Neural cell (in vitro differentiated cells): ENCODE data around the gene PID1. TPM values are rescaled to one million over a fixed set of nuclear protein-coding genes. Genes with fewer than 3 reads are reported as not detected.

Experiments
- H2AFZ ChIP-seq: fragments of 200-600, 300-800 bp; sonication (generic), shearing (Covaris generic); 2 replicates; pipeline ENCODE4 v1.6.0; 2014; ENCODE audit warnings: low read depth, mild to moderate bottlenecking, antibody characterized with exemption, low read length, moderate library complexity
- H3F3A ChIP-seq: fragments of 200-600 bp; shearing (Covaris generic); 2 replicates; pipeline ENCODE4 v1.6.1; 2016; ENCODE audit warnings: mild to moderate bottlenecking, moderate library complexity, mixed read lengths, antibody characterized with exemption, low read length; ENCODE audit not compliant: insufficient read depth, poor library complexity, severe bottlenecking
- H3K27ac ChIP-seq: fragments of 200-600, 300-800 bp; sonication (generic), shearing (Covaris generic); 2 replicates; pipeline ENCODE4 v1.5.1; 2014; ENCODE audit warnings: mild to moderate bottlenecking, low read length, moderate library complexity
- H3K27me3 ChIP-seq: fragments of 300-800, 200-600 bp; sonication (generic), shearing (Covaris generic); 2 replicates; pipeline ENCODE4 v1.6.0; 2014; ENCODE audit warnings: mild to moderate bottlenecking, low read depth, low read length, moderate library complexity; ENCODE audit not compliant: insufficient read depth
- H3K36me3 ChIP-seq: fragments of 300-800, 200-600 bp; sonication (generic), shearing (Covaris generic); 2 replicates; pipeline ENCODE4 v1.5.1; 2014; ENCODE audit warnings: mild to moderate bottlenecking, antibody characterized with exemption, low read length, moderate library complexity; ENCODE audit not compliant: insufficient read depth
- H3K4me2 ChIP-seq: fragments of 300-800, 200-600 bp; sonication (generic), shearing (Covaris generic); 2 replicates; pipeline ENCODE4 v1.6.0; 2014; ENCODE audit warnings: mild to moderate bottlenecking, low read length
- H3K4me3 ChIP-seq: fragments of 300-800, 200-600 bp; sonication (generic), shearing (Covaris generic); 2 replicates; pipeline ENCODE4 v1.5.1; 2014; ENCODE audit warnings: mild to moderate bottlenecking, low read length, moderate library complexity
- H3K79me2 ChIP-seq: fragments of 200-600 bp; shearing (Covaris generic); replicated peaks from 2 replicates; pipeline ENCODE4 v1.6.0; 2014; ENCODE audit warnings: mild to moderate bottlenecking, low read length, moderate library complexity; ENCODE audit not compliant: insufficient read depth
- H3K9ac ChIP-seq: fragments of 300-800, 200-600 bp; sonication (generic), shearing (Covaris generic); 2 replicates; pipeline ENCODE4 v1.6.1; 2016; ENCODE audit warnings: mild to moderate bottlenecking, low read length, mixed read lengths
- H3K9me2 ChIP-seq: fragments of 200-600 bp; shearing (Covaris generic); 2 replicates; pipeline ENCODE4 v1.6.1; 2016; ENCODE audit warnings: mild to moderate bottlenecking, low read length, mixed read lengths; ENCODE audit not compliant: insufficient read depth
- H3K9me3 ChIP-seq: fragments of 200-600, 300-800 bp; sonication (generic), shearing (Covaris generic); 2 replicates; pipeline ENCODE4 v1.6.1; 2016; ENCODE audit warnings: mild to moderate bottlenecking, mixed run types, low read length, moderate library complexity, mixed read lengths
- H4K20me1 ChIP-seq: fragments of 200-600 bp; shearing (Covaris generic); 2 replicates; pipeline ENCODE4 v1.6.1; 2016; ENCODE audit warnings: mild to moderate bottlenecking, mixed run types; ENCODE audit not compliant: insufficient read depth
- EP300 ChIP-seq: fragments of 450-650 bp; conservative IDR thresholded peaks from 2 replicates; pipeline ENCODE4 v1.6.1; 2014; ENCODE audit warnings: antibody characterized with exemption, mild to moderate bottlenecking, moderate library complexity; ENCODE audit not compliant: poor library complexity, severe bottlenecking
- EZH2 ChIP-seq: fragments of 200-600, 300-800 bp; shearing (Covaris generic), sonication (generic); IDR thresholded peaks from 2 replicates; pipeline ENCODE4 v1.6.1; 2014; ENCODE audit warnings: antibody characterized with exemption, low read length, borderline replicate concordance, mild to moderate bottlenecking; ENCODE audit not compliant: insufficient read depth, poor library complexity, severe bottlenecking
- MXI1 ChIP-seq: fragments of 450-650 bp; conservative IDR thresholded peaks from 2 replicates; pipeline ENCODE4 v1.6.1; 2014; ENCODE audit warnings: antibody characterized with exemption, mild to moderate bottlenecking; ENCODE audit not compliant: poor library complexity, severe bottlenecking
- POLR2AphosphoS5 ChIP-seq: IDR thresholded peaks from 2 replicates; pipeline ENCODE4 v1.6.1; 2012
- RAD21 ChIP-seq: fragments of 450-650 bp; conservative IDR thresholded peaks from 2 replicates; pipeline ENCODE4 v1.6.1; 2014; ENCODE audit warnings: antibody characterized with exemption, mild to moderate bottlenecking, moderate library complexity
- SMC3 ChIP-seq: fragments of 450-650 bp; conservative IDR thresholded peaks from 2 replicates; pipeline ENCODE4 v1.6.1; 2014; ENCODE audit warnings: antibody characterized with exemption, mild to moderate bottlenecking, moderate library complexity; ENCODE audit not compliant: poor library complexity
- TAF1 ChIP-seq: IDR thresholded peaks from 2 replicates; pipeline ENCODE4 v1.6.1; 2012; ENCODE audit warnings: low read depth
- polyA plus RNA-seq: library from polyadenylated mRNA; depleted of rRNA; stranded (reverse); fragments of >200 nt; gene quantifications from 2 replicates; pipeline ENCODE4 v1.2.3, GENCODE V29; 2014
- TF ChIP-seq, protein P1 (sequence below): fragments of 450-650 bp; IDR thresholded peaks from 2 replicates; pipeline ENCODE4 v1.5.1; 2014; ENCODE audit warnings: antibody characterized with exemption, mild to moderate bottlenecking, moderate library complexity; ENCODE audit not compliant: poor library complexity, severe bottlenecking
- TF ChIP-seq, protein P2 (sequence below): IDR thresholded peaks from 2 replicates; pipeline ENCODE4 v1.6.1; 2012; ENCODE audit warnings: borderline replicate concordance

Gene PID1
- polyA plus RNA-seq, 1 donor from 2014 or later = 11.0 TPM

DNA sequence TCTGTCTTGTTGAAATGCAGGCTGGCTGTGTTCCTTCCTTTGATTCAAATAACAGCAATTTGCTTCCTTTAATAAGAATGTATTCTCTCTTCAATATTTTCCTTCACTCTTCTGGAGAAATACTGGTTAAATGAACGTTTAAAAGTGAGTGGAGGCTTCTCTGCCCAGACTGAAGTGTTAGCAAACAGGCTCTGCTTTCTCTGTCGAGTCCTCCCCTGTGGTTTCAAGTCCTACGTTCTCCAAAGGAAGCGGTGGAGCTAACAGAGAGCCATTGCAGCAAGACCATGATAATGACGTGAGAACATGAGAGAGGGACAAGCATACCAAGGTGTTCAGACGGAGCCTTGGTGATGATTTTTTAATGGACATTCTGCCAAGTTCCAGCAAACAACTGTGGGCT lies 26.2 kb upstream of the PID1 start:
- H3K9me2 ChIP-seq = no peaks in the 10 kb centered on the region
- no peaks in the 10 kb centered on the region for H3K9me3 ChIP-seq
- H4K20me1 ChIP-seq = no peaks in the 10 kb centered on the region
- no peaks in the 10 kb centered on the region for H3K79me2 ChIP-seq
- no peak overlapping the region for H3K9ac ChIP-seq
- H3K4me3 ChIP-seq = no peak overlapping the region
- TF ChIP-seq RAD21 (no peak), SMC3 (no peak), EP300 (no peak), EZH2 (no peak), POLR2AphosphoS5 (no peak), TAF1 (no peak)
- TF ChIP-seq, protein P1, sequence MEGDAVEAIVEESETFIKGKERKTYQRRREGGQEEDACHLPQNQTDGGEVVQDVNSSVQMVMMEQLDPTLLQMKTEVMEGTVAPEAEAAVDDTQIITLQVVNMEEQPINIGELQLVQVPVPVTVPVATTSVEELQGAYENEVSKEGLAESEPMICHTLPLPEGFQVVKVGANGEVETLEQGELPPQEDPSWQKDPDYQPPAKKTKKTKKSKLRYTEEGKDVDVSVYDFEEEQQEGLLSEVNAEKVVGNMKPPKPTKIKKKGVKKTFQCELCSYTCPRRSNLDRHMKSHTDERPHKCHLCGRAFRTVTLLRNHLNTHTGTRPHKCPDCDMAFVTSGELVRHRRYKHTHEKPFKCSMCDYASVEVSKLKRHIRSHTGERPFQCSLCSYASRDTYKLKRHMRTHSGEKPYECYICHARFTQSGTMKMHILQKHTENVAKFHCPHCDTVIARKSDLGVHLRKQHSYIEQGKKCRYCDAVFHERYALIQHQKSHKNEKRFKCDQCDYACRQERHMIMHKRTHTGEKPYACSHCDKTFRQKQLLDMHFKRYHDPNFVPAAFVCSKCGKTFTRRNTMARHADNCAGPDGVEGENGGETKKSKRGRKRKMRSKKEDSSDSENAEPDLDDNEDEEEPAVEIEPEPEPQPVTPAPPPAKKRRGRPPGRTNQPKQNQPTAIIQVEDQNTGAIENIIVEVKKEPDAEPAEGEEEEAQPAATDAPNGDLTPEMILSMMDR = no peak
- TF ChIP-seq, protein P2, sequence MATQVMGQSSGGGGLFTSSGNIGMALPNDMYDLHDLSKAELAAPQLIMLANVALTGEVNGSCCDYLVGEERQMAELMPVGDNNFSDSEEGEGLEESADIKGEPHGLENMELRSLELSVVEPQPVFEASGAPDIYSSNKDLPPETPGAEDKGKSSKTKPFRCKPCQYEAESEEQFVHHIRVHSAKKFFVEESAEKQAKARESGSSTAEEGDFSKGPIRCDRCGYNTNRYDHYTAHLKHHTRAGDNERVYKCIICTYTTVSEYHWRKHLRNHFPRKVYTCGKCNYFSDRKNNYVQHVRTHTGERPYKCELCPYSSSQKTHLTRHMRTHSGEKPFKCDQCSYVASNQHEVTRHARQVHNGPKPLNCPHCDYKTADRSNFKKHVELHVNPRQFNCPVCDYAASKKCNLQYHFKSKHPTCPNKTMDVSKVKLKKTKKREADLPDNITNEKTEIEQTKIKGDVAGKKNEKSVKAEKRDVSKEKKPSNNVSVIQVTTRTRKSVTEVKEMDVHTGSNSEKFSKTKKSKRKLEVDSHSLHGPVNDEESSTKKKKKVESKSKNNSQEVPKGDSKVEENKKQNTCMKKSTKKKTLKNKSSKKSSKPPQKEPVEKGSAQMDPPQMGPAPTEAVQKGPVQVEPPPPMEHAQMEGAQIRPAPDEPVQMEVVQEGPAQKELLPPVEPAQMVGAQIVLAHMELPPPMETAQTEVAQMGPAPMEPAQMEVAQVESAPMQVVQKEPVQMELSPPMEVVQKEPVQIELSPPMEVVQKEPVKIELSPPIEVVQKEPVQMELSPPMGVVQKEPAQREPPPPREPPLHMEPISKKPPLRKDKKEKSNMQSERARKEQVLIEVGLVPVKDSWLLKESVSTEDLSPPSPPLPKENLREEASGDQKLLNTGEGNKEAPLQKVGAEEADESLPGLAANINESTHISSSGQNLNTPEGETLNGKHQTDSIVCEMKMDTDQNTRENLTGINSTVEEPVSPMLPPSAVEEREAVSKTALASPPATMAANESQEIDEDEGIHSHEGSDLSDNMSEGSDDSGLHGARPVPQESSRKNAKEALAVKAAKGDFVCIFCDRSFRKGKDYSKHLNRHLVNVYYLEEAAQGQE = no peak
- no peak overlapping the region for H3K27ac ChIP-seq
- H3K36me3 ChIP-seq = no peaks in the 10 kb centered on the region
- no peaks in the 10 kb centered on the region for H3F3A ChIP-seq
- no peaks in the 10 kb centered on the region for H3K27me3 ChIP-seq
- no peak overlapping the region for H2AFZ ChIP-seq
- no peak overlapping the region for H3K4me2 ChIP-seq

DNA sequence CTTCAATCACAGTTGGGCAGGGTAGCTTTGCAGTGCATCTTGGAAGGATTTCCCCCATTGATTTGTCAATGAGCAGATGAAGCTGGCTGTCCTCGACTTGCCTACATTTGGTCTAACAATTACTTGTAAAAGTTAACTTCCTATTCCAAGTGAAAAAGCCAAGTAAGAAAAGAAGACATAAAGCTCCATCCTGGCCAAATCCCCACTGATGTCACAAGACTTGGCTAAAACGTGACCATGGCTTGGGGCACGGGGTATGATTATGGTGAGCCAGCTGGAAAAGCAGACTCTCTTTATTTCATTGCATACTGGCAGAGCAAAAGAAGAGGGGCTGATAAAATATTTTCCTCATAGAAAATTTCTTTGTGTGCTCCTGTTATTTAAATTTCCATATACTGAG lies 25.4 kb upstream of the PID1 start:
- H3K4me3 ChIP-seq = no peak overlapping the region
- no peak for TF ChIP-seq POLR2AphosphoS5
- no peak for TF ChIP-seq RAD21
- no peak for TF ChIP-seq EZH2
- TF ChIP-seq, protein P2 = no peak
- TF ChIP-seq SMC3 = no peak
- TF ChIP-seq, protein P1 = no peak
- TF ChIP-seq EP300 = no peak
- no peak for TF ChIP-seq MXI1
- TF ChIP-seq TAF1 = no peak
- H3K9me3 ChIP-seq = no peaks in the 10 kb centered on the region
- H2AFZ ChIP-seq = no peak overlapping the region
- H3K27me3 ChIP-seq = no peaks in the 10 kb centered on the region
- no peaks in the 10 kb centered on the region for H3K79me2 ChIP-seq
- H3K4me2 ChIP-seq = no peak overlapping the region
- no peaks in the 10 kb centered on the region for H3K36me3 ChIP-seq
- H4K20me1 ChIP-seq = no peaks in the 10 kb centered on the region
- H3K27ac ChIP-seq = no peak overlapping the region
- no peaks in the 10 kb centered on the region for H3F3A ChIP-seq
- no peak overlapping the region for H3K9ac ChIP-seq
- H3K9me2 ChIP-seq = no peaks in the 10 kb centered on the region
